NT2/D1 (cell line): ENCODE measurements around the gene CDON.

Experiments
- DNase-seq: peaks from one replicate; pipeline ENCODE4 v3.0.0-alpha.2; 2011; ENCODE audit warnings: low read depth, low spot score
- H3K27me3 ChIP-seq: 2 replicates; pipeline ENCODE4 v1.6.0; 2011; ENCODE audit warnings: mild to moderate bottlenecking; ENCODE audit not compliant: insufficient read length, insufficient read depth
- H3K36me3 ChIP-seq: 2 replicates; pipeline ENCODE4 v1.6.1; 2011; ENCODE audit warnings: mild to moderate bottlenecking, low read length, mixed read lengths; ENCODE audit not compliant: insufficient read depth, insufficient read length
- H3K4me1 ChIP-seq: 2 replicates; pipeline ENCODE4 v1.5.1; 2011; ENCODE audit not compliant: insufficient read depth, insufficient read length
- H3K4me3 ChIP-seq: 2 replicates; pipeline ENCODE4 v1.5.1; 2011; ENCODE audit warnings: low read depth; ENCODE audit not compliant: insufficient read length
- H3K9ac ChIP-seq: 2 replicates; pipeline ENCODE4 v1.6.0; 2011; ENCODE audit warnings: low read depth; ENCODE audit not compliant: insufficient read length
- H3K9me3 ChIP-seq: 2 replicates; pipeline ENCODE4 v1.5.1; 2011; ENCODE audit warnings: mild to moderate bottlenecking, low read length; ENCODE audit not compliant: insufficient read depth
- SUZ12 ChIP-seq: IDR thresholded peaks from 2 replicates; pipeline ENCODE4 v1.6.1; 2011; ENCODE audit not compliant: insufficient read length, insufficient read depth; ENCODE audit errors: extremely low read depth
- YY1 ChIP-seq: IDR thresholded peaks from 2 replicates; pipeline ENCODE4 v1.6.1; 2011; ENCODE audit not compliant: insufficient read length, insufficient read depth
- ZNF274 ChIP-seq: IDR thresholded peaks from 2 replicates; pipeline ENCODE4 v1.6.1; 2011; ENCODE audit warnings: mild to moderate bottlenecking, low read depth, low read length

The CDON gene

GRCh38 chr11:126105022-126105747, 42.5 kb upstream of the CDON start:
- Histone ChIP-seq H3K4me1 (peaks cover 28% of the 10 kb centered on the region), H3K4me3 (no peak overlapping the region), H3K9ac (no peak overlapping the region), H3K36me3 (no peaks in the 10 kb centered on the region), H3K27me3 (no peaks in the 10 kb centered on the region), H3K9me3 (no peaks in the 10 kb centered on the region)
- TF ChIP-seq YY1 (no peak), SUZ12 (no peak), ZNF274 (no peak)
- no peak for DNase-seq

GRCh38 chr11:126104420-126104819, 41.8 kb upstream of the CDON start:
- H3K4me1 ChIP-seq = peaks cover 28% of the 10 kb centered on the region
- TF ChIP-seq YY1 = no peak
- TF ChIP-seq SUZ12 = no peak
- no peak for TF ChIP-seq ZNF274
- H3K9me3 ChIP-seq = no peaks in the 10 kb centered on the region
- H3K4me3 ChIP-seq = no peak overlapping the region
- H3K27me3 ChIP-seq = no peaks in the 10 kb centered on the region
- no peaks in the 10 kb centered on the region for H3K36me3 ChIP-seq
- peak overlapping the region; percentile 46 for H3K9ac ChIP-seq
- peak; percentile 80 for DNase-seq

- Histone ChIP-seq H3K9ac (no peak overlapping the region), H3K27me3 (no peaks in the 10 kb centered on the region), H3K4me1 (peaks cover 28% of the 10 kb centered on the region), H3K36me3 (no peaks in the 10 kb centered on the region), H3K4me3 (no peak overlapping the region), H3K9me3 (no peaks in the 10 kb centered on the region)
- no peak for TF ChIP-seq SUZ12
- no peak for TF ChIP-seq YY1
- no peak for TF ChIP-seq ZNF274
- no peak for DNase-seq
These were observed 40.5 kb upstream of the CDON start for GRCh38 chr11:126103150-126103549.

GRCh38 chr11:126102436-126102981, 39.8 kb upstream of the CDON start:
- DNase-seq = no peak
- peaks cover 28% of the 10 kb centered on the region for H3K4me1 ChIP-seq

GRCh38 chr11:126101930-126102283, 39.2 kb upstream of the CDON start:
- TF ChIP-seq YY1 = no peak
- TF ChIP-seq SUZ12 = no peak
- no peak for TF ChIP-seq ZNF274
- H3K9me3 ChIP-seq = no peaks in the 10 kb centered on the region
- H3K27me3 ChIP-seq = no peaks in the 10 kb centered on the region
- H3K4me3 ChIP-seq = no peak overlapping the region
- H3K4me1 ChIP-seq = peaks cover 28% of the 10 kb centered on the region
- H3K9ac ChIP-seq = no peak overlapping the region
- DNase-seq = no peak
- H3K36me3 ChIP-seq = no peaks in the 10 kb centered on the region

More at GRCh38 chr11:126102436-126102981, 39.8 kb upstream of the CDON start:
- H3K9ac ChIP-seq = no peak overlapping the region
- H3K27me3 ChIP-seq = no peaks in the 10 kb centered on the region
- no peaks in the 10 kb centered on the region for H3K9me3 ChIP-seq
- H3K4me3 ChIP-seq = no peak overlapping the region
- no peaks in the 10 kb centered on the region for H3K36me3 ChIP-seq
- no peak for TF ChIP-seq YY1
- TF ChIP-seq SUZ12 = no peak
- no peak for TF ChIP-seq ZNF274

GRCh38 chr11:126101251-126101929, 38.7 kb upstream of the CDON start:
- Histone ChIP-seq H3K9me3 (no peaks in the 10 kb centered on the region), H3K4me3 (no peak overlapping the region), H3K36me3 (no peaks in the 10 kb centered on the region), H3K9ac (no peak overlapping the region), H3K27me3 (no peaks in the 10 kb centered on the region), H3K4me1 (peaks cover 28% of the 10 kb centered on the region)
- DNase-seq = no peak
- TF ChIP-seq YY1 (no peak), SUZ12 (no peak)

- no peaks in the 10 kb centered on the region for H3K27me3 ChIP-seq
- H3K36me3 ChIP-seq = no peaks in the 10 kb centered on the region
- peaks cover 28% of the 10 kb centered on the region for H3K4me1 ChIP-seq
- TF ChIP-seq YY1 = no peak
- no peak for TF ChIP-seq SUZ12
- no peak for TF ChIP-seq ZNF274
- H3K9ac ChIP-seq = no peak overlapping the region
- no peak for DNase-seq
- no peak overlapping the region for H3K4me3 ChIP-seq
- no peaks in the 10 kb centered on the region for H3K9me3 ChIP-seq
These were observed 38.0 kb upstream of the CDON start for GRCh38 chr11:126100716-126101115.
